NT2/D1 (cell line): ENCODE measurements around the gene POPDC2.

Experiments
- SUZ12 ChIP-seq: IDR thresholded peaks from 2 replicates; pipeline ENCODE4 v1.6.1; 2011; ENCODE audit not compliant: insufficient read length, insufficient read depth; ENCODE audit errors: extremely low read depth
- YY1 ChIP-seq: IDR thresholded peaks from 2 replicates; pipeline ENCODE4 v1.6.1; 2011; ENCODE audit not compliant: insufficient read length, insufficient read depth
- ZNF274 ChIP-seq: IDR thresholded peaks from 2 replicates; pipeline ENCODE4 v1.6.1; 2011; ENCODE audit warnings: mild to moderate bottlenecking, low read depth, low read length

DNA sequence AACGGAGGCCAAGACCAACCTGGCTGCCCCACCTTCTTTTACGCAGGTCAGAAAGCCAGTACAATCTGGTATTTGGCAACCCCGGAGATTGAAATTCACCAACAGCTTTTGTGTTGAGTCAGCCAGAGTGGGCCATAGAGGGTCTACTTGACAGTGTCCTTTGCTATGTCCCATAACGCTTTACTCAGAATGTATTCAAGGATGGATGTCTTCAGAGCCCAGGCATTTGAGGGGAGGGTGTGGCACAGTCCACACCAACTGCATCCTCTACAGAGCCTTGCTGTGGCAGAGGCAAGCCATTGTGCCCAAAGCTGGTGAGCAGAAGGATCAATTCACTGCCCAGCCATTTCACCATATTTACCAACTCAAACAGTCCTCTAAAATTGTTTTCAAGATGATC is 44.3 kb downstream of the POPDC2 start:
- no peak for TF ChIP-seq SUZ12
- no peak for TF ChIP-seq YY1
- no peak for TF ChIP-seq ZNF274
